ENCODE data around the gene ABAT. TPM values are rescaled to one million over a fixed set of nuclear protein-coding genes. Genes with fewer than 3 reads are reported as not detected.

The ABAT gene
- total RNA-seq, 2 donors from 2014 or later = 9.8 to 14.9 TPM

- Histone ChIP-seq H3K36me3 (no peaks in the 10 kb centered on the region), H3K27me3 (no peaks in the 10 kb centered on the region), H3K4me3 (no peak overlapping the region), H3K9me3 (no peaks in the 10 kb centered on the region), H3K27ac (no peak overlapping the region), H3K4me1 (peaks cover 0 to 11% of the 10 kb centered on the region in 2 donors)
- no peak for DNase-seq (ENCODE audit: low spot score)
- TF ChIP-seq, protein P1, sequence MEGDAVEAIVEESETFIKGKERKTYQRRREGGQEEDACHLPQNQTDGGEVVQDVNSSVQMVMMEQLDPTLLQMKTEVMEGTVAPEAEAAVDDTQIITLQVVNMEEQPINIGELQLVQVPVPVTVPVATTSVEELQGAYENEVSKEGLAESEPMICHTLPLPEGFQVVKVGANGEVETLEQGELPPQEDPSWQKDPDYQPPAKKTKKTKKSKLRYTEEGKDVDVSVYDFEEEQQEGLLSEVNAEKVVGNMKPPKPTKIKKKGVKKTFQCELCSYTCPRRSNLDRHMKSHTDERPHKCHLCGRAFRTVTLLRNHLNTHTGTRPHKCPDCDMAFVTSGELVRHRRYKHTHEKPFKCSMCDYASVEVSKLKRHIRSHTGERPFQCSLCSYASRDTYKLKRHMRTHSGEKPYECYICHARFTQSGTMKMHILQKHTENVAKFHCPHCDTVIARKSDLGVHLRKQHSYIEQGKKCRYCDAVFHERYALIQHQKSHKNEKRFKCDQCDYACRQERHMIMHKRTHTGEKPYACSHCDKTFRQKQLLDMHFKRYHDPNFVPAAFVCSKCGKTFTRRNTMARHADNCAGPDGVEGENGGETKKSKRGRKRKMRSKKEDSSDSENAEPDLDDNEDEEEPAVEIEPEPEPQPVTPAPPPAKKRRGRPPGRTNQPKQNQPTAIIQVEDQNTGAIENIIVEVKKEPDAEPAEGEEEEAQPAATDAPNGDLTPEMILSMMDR (IDR thresholded peaks at IDR 0.05) = no peak
Observed at GRCh38 chr16:8716052-8716451, 41.6 kb downstream of the ABAT start.

GRCh38 chr16:8716592-8716991 lies 42.2 kb downstream of the ABAT start:
- TF ChIP-seq, protein P1 (IDR thresholded peaks at IDR 0.05) = no peak
- H3K4me3 ChIP-seq = no peak overlapping the region
- H3K4me1 ChIP-seq = peaks cover 0 to 11% of the 10 kb centered on the region in 2 donors
- no peak overlapping the region for H3K27ac ChIP-seq
- no peaks in the 10 kb centered on the region for H3K27me3 ChIP-seq
- no peaks in the 10 kb centered on the region for H3K9me3 ChIP-seq
- DNase-seq (ENCODE audit: low spot score) = no peak
- no peaks in the 10 kb centered on the region for H3K36me3 ChIP-seq

DNA sequence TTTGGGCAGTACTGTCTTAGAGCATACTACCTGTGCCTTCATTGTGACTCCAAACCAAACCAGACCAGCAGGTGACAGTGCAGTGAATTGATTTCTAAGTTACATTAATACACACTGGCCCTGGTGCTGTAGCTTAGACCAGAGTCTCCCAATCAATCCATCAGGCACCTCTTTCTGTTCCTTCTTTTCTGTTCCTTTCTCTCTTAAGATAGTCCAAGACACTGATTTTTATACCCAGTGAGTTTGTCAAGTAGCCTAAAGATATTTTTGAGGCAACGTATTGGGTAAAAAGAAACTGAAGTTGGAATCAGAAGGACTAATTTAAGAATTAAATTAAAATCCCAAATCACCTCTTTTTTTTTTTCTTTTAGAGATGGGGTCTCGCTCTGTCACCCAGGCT lies 43.1 kb downstream of the ABAT start:
- Histone ChIP-seq H3K4me1 (peaks cover 0 to 11% of the 10 kb centered on the region in 2 donors), H3K4me3 (no peak overlapping the region)
- TF ChIP-seq, protein P1 (IDR thresholded peaks at IDR 0.05) = no peak

DNA sequence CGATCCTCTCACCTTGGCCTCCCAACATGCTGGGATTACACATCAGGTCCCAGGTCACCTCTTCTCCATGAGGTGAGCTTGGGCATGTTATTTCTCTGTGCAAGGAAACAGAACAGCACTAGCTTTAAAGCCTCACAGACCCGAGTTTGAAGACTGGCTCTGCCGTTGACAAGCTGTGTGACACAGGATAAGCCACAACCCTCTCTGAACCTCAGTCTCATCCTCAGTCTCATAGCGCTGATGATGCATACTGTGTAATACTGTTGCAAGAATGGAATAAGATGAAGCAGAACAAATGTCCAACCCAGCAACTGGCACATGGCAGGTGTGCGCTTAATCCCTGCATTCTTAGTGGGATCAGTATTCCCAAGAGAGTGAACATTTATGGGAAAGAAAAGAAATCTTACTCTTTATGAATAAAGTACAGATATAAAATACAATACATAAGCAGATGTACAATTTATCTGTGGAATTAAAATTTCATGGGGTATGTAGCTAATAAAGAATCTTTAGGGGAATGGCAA lies 43.5 kb downstream of the ABAT start:
- TF ChIP-seq, protein P1 (IDR thresholded peaks at IDR 0.05) = no peak
- Histone ChIP-seq H3K9me3 (no peaks in the 10 kb centered on the region), H3K4me1 (peaks cover 0 to 11% of the 10 kb centered on the region in 2 donors), H3K27me3 (no peaks in the 10 kb centered on the region), H3K27ac (no peak overlapping the region), H3K36me3 (no peaks in the 10 kb centered on the region), H3K4me3 (no peak overlapping the region)
- no peak for DNase-seq (ENCODE audit: low spot score)

More for the DNA sequence above, 43.1 kb downstream of the ABAT start:
- no peak for DNase-seq (ENCODE audit: low spot score)
- H3K36me3 ChIP-seq = no peaks in the 10 kb centered on the region
- H3K9me3 ChIP-seq = no peaks in the 10 kb centered on the region
- H3K27me3 ChIP-seq = no peaks in the 10 kb centered on the region
- no peak overlapping the region for H3K27ac ChIP-seq

DNA sequence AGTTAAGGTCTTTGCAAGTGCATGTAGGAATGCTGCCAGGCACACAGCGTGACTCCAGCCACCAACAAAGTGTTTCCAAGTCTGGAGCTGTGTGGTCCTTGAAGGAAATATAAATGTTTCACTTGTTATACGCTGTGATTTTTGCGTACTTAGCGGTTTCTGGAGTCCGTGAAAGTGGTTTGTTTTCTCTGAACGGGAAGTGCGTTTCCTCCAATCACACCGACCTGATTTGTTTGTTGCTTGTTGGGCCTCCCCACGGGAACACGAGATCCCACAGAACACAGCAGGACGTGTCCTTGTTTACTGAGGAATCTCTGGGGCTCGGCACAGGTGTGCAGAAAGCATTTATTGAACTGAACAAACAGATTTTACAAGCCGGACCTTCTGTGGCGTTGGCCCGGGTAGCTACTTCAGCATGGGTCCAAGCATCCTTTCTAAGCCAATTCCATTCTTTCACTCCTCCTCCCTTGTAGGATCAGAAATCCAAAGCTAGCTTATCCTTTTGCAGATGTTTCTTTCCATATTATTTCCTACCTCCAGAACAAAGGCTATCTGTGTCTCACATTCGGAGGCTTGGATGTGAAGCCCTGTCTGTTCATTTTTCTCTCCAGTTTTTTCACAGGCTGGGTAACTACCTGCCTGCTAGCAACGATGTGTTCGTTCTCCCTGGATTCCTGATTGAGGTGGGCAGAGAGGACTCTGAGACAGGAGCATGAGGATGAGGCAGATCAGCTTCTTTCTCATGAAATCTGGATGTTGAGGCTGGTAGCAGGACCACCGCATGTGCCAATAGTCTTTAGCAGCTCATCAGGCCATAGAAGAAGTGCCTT lies 44.6 kb downstream of the ABAT start:
- H3K4me1 ChIP-seq = peaks cover 0 to 11% of the 10 kb centered on the region in 2 donors
- H3K27me3 ChIP-seq = no peaks in the 10 kb centered on the region
- H3K36me3 ChIP-seq = no peaks in the 10 kb centered on the region
- H3K9me3 ChIP-seq = no peaks in the 10 kb centered on the region
- TF ChIP-seq, protein P1 (IDR thresholded peaks at IDR 0.05) = no peak
- no peak for DNase-seq (ENCODE audit: low spot score)
- H3K4me3 ChIP-seq = no peak overlapping the region
- H3K27ac ChIP-seq = no peak overlapping the region

All from right atrium auricular region (tissue), 2 donors.